ENCODE data around the gene DNAJC3. TPM values are rescaled to one million over a fixed set of nuclear protein-coding genes. Genes with fewer than 3 reads are reported as not detected.
"Not testable (repeated sequence)": the region's sequence is repeated elsewhere in the genome, so short reads cannot be mapped to it uniquely, and the experiment has no call there.

Gene DNAJC3
- total and polyA plus RNA-seq, 2 experiments from 2014 or later: 19.5 to 27.5 TPM

- TF ChIP-seq EZH2 (IDR thresholded peaks at IDR 0.05; ENCODE audit: low read depth, unreplicated experiment) (no peak), REST (IDR thresholded peaks at IDR 0.05; ENCODE audit: unreplicated experiment) (no peak), ZNF114 (CRISPR knock-in tag; IDR thresholded peaks at IDR 0.05) (no peak), CTCF (conservative IDR thresholded peaks at IDR 0.05; ENCODE audit: low read depth in 2 of 2) (no peak), STAT1 (IDR thresholded peaks at IDR 0.05; ENCODE audit: unreplicated experiment) (no peak), EZH2phosphoT487 (IDR thresholded peaks at IDR 0.05; ENCODE audit: unreplicated experiment) (no peak)
- Mint-ChIP-seq H3K27me3 (ENCODE audit: insufficient read depth, low read depth, poor library complexity) (no peaks in the 10 kb centered on the region), H3K36me3 (ENCODE audit: low read depth) (peaks cover 28% of the 10 kb centered on the region; the same call in 2 of the 3 replicates), H3K4me3 (no peak overlapping the region), H3K27ac (no peak overlapping the region), H3K4me1 (no peaks in the 10 kb centered on the region), H3K9me3 (no peaks in the 10 kb centered on the region)
- Histone ChIP-seq H3K27ac (ENCODE audit: low read depth) (no peak overlapping the region), H3K36me3 (ENCODE audit: insufficient read depth) (no peaks in the 10 kb centered on the region; the same call in 1 of the 2 replicates), H3F3A (replicated peaks; ENCODE audit: low read depth) (no peaks in the 10 kb centered on the region), H3K4me2 (no peak overlapping the region), H2AFZ (no peak overlapping the region), H3K4me1 (ENCODE audit: insufficient read depth) (no peaks in the 10 kb centered on the region), H3K9me2 (ENCODE audit: insufficient read depth) (no peaks in the 10 kb centered on the region), H3K79me2 (replicated peaks; ENCODE audit: insufficient read depth) (peaks cover 10% of the 10 kb centered on the region; the same call in 1 of the 2 replicates), H3K4me3 (no peak overlapping the region), H4K20me1 (replicated peaks; ENCODE audit: insufficient read depth) (peaks cover 8% of the 10 kb centered on the region), H3K27me3 (ENCODE audit: insufficient read depth) (no peaks in the 10 kb centered on the region)
- ATAC-seq: no peak
- no peak for DNase-seq (ENCODE audit: low spot score)
These were observed 33.4 kb downstream of the DNAJC3 start for GRCh38 chr13:95710313-95710712.

GRCh38 chr13:95712846-95713245 lies 35.9 kb downstream of the DNAJC3 start:
- not testable (repeated sequence) for H3K4me1 Mint-ChIP-seq; H3K4me2 ChIP-seq; H2AFZ ChIP-seq; DNase-seq (ENCODE audit: low spot score); H3K27me3 ChIP-seq (ENCODE audit: insufficient read depth); H4K20me1 ChIP-seq (replicated peaks; ENCODE audit: insufficient read depth); H3K27ac ChIP-seq (ENCODE audit: low read depth); H3F3A ChIP-seq (replicated peaks; ENCODE audit: low read depth); H3K4me3 ChIP-seq; ATAC-seq; H3K79me2 ChIP-seq (replicated peaks; ENCODE audit: insufficient read depth); H3K36me3 ChIP-seq (ENCODE audit: insufficient read depth); H3K9me3 Mint-ChIP-seq; H3K27me3 Mint-ChIP-seq (ENCODE audit: insufficient read depth, low read depth, poor library complexity); H3K27ac Mint-ChIP-seq; H3K9me2 ChIP-seq (ENCODE audit: insufficient read depth); H3K4me3 Mint-ChIP-seq; H3K4me1 ChIP-seq (ENCODE audit: insufficient read depth)
- peaks cover 33% of the 10 kb centered on the region; the same call in 2 of the 3 replicates for H3K36me3 Mint-ChIP-seq (ENCODE audit: low read depth)

All from GM23338 (cell line).